GM12892 (cell line): ENCODE results near the gene ARHGAP22.

Source experiments
- POLR2A ChIP-seq: IDR thresholded peaks from 2 replicates; pipeline ENCODE4 v1.6.1; 2011; ENCODE audit warnings: low read depth, low read length, control low read depth
- POLR2AphosphoS5 ChIP-seq: IDR thresholded peaks from 2 replicates; pipeline ENCODE4 v1.6.1; 2011; ENCODE audit warnings: low read depth, low read length, control low read depth
- TAF1 ChIP-seq: IDR thresholded peaks from 2 replicates; pipeline ENCODE4 v1.6.1; 2011; ENCODE audit warnings: low read depth, mild to moderate bottlenecking, control low read depth, low read length, borderline replicate concordance

DNA sequence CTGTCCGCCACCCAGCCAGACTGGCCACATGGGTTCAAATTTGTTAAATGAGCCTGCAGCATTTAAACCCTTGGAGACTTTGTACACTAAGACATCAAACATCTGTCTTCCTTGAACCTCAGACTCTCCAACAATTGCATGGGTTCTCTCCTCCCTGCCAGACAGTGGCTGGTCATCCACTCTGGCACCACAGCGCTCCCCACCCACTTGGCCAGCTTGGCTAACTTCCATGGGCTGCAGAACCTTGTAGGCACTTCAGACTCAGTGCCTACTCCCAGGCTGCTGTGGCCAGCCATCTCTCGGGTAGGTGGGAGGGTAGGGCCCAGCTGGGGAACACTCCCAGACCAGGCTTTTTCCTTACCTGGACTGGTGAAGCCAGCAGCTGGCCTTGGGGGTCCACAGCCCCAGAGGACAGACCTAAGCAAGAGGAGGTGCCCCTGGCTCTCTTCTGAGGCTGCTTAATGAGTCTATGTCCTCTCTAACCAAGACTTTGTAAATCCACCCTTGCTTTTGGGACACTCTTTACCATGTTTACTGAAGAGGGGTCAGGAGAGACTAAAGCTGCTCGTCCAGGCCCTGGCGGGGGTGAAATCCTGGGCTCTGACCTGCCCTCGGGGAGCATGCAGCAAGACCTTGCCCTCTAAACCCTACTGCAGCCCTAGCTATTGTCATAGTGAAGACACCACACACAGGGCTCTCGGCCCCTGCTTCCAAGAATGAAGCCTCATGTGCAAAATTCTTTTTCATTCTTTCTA lies 82.7 kb downstream of the ARHGAP22 start:
- TF ChIP-seq POLR2A (no peak), TAF1 (no peak), POLR2AphosphoS5 (no peak)
